HG02852 (cell line): Measurements from ENCODE around the gene NDUFS2.

ENCODE experiments used
- ATAC-seq: cut with Tn5 transposase; IDR thresholded peaks from one replicate; pipeline ENCODE4 v1.9.1; 2021; ENCODE audit warnings: mild to moderate bottlenecking, moderate library complexity; ENCODE audit not compliant: unreplicated experiment

NDUFS2 gene

DNA sequence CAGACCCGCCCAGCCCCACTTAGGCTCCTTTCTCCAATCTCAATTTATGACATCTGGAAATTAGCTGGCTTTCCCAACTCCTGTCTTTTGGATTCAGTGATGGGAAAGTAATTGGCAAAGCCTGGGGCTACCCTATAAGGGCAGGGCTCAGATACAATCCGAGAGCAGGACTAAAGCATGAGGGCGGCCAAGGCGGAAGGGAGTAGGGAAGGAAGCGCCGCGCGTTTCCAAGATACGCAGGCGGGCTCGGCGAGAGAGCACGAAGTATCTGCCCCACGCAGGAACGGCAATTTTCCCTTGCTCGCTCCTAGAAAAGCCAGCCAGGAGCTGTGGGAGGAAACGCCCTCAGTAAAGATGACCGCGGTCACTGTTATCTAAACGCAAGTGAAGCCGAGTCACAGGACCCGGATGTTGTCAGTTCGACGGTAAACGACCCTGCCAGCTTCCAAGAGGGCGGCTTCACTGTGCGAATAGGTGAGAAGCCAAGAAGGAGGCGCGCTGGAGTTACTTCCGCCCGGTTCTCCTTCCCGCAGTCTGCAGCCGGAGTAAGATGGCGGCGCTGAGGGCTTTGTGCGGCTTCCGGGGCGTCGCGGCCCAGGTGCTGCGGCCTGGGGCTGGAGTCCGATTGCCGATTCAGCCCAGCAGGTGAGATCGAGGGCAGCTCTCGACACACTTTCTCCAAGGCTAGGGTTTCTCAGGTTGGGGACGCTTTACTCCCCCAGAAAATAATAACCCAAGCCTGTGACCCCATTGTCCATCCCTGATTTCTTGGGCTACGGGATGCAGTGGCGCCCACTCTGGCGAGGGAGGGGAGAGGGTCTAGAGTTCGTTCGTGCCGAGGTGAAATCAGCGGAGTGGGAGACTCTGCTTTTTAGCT is at the start of gene NDUFS2:
TSS of gene NDUFS2 (plus strand) at position 532 of the 877 bp plus-strand sequence. CDS start at position 551, 19 bp downstream.
- ATAC-seq: peak; percentile 96

DNA sequence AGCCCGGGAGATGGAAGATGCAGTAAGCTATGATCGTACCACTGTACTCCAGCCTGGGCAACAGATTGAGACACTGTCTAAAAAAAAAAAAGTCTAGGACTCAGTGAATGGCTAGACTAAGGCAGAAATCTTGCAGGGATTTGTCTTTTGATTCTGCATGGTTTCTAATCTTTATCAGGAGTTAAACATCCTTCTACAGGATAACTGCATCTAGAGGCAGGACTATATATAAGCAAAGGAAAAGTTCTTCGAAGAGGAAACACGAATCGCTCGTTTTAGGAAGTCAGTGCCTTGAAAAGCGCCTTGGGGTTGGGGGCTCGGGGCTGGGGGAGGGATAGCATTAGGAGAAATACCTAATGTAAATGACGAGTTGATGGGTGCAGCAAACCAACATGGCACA is 49.0 kb upstream of the NDUFS2 start:
- ATAC-seq: no peak

DNA sequence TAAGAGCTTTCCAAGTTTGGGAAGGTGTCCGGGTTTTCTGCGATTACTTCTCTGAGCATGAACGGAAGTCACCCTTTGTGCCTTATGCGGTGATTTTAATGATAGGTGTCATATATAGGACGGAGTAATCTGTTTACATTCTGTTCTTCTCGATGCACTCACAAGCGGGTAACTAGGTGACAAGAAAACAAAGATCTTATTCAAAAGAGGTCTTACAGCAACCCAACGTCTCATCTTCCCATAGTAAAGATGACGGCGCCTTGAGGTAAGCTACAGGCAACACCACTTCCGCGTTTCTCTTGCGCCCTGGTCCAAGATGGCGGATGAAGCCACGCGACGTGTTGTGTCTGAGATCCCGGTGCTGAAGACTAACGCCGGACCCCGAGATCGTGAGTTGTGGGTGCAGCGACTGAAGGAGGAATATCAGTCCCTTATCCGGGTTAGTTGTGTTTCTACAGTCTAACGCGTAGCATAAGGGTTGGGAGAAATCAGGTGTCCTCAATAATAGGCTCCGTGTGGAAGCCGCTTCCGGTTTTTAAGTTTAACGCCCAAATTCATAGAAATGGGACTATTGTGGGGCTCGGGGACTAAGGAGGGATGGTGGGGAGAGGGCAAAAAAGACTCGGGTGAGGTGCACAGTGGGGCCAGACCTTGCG is 48.4 kb upstream of the NDUFS2 start, which contains the start of gene UFC1:
TSS of gene UFC1 (plus strand) at position 297 of the 656 bp plus-strand sequence. CDS start at position 317, 20 bp downstream.
- peak; percentile 86 for ATAC-seq

DNA sequence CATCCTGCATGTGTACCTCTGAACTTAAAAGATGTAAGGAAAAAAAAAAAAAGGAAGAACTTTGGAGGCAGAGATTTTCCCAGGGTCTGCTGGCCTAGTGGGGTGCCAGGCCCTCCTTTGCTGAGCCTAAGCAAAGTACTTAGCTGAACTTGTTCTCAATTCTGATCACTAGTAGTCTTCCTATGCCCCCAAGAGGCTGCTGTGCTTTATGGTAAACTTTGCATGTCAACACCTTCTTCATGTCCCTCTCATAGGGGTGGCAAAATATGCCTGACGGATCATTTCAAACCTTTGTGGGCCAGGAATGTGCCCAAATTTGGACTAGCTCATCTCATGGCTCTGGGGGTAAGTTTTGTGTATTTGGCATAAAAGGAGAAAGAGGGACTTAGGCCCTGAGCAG is 44.3 kb upstream of the NDUFS2 start:
- no peak for ATAC-seq

DNA sequence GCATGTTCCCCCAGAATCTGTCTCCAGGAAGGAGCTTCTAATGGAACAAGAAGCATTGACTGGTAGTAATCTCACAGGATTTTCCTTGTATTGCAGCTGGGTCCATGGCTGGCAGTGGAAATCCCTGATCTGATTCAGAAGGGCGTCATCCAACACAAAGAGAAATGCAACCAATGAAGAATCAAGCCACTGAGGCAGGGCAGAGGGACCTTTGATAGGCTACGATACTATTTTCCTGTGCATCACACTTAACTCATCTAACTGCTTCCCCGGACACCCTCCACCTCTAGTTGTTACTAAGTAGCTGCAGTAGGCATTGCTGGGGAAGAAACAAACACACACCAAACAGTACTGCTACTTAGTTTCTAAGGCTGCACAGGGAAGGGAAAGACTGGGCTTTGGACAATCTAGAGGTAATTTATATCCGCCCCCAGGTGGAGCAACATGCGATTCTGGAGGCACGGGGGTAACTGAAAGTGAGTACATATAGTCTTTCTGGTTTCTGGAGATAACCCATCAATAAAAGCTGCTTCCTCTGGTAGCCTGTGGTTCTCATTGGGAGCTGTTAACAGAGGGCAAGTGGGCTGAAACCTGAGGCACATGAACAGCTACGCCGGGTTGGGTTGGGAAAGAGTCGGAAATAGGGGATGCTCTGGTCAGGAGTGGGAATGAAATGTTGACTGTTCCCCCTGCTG is 43.7 kb upstream of the NDUFS2 start:
- ATAC-seq: no peak

DNA sequence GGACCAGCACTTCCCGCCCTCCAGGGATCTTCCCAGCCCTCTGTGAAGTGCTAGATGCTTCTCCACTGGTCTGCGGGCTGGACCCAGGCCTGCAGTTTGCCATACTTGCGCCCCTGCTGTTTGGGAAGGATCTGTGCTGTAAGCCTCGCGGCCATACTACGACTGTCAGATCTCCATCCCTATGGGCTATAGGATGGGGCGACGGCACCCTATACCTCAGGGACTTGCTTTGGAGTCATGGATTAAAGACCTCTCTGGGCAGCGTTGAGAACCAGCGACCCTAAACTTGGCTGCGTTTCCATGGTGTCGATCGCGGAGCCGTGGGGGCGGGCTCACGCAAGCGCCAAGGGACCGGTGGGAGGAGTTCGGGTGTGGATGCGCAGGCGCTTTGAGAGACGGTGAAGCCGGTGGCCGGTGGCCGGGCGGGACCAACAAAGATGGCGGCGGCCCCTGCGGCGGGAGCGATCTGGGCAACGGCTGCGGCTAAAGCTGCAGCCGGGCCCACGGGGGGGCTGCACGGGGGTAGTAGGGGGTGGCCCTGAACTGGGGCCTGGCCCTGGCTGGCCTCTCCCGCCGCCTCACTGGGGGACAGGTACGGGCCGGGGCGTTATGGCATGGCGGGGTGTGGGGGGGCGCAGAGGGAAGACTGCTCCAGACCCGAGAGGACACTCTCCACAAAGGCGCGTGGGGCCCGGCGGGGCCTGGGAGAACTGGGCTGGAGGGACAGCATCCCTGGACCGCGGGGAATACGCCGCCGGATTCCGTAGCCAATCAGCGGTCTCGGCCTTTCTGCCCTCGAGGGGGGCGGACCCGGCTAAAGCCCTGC is 42.9 kb upstream of the NDUFS2 start, which contains the start of gene USP21:
TSS of gene USP21 (plus strand) at position 414 of the 826 bp plus-strand sequence. CDS start 1,141 bp downstream, outside the sequence.
- peak; percentile 86 for ATAC-seq

DNA sequence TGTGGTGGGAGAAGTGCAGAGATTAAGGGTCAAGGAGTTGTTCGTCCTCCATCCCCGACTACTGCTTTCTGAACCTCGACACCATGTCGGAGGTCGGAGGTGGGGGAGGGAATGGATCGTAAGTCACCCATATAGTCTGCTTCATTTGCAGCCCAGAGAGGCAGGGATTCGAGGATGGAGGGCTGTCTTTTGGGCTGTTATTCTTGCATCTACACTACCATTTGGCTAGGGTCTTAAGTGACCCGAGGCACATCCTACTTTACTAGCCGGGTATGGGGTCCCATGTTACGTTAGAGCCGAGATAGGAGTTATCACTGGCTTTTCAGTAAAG is 42.3 kb upstream of the NDUFS2 start:
- ATAC-seq: no peak

DNA sequence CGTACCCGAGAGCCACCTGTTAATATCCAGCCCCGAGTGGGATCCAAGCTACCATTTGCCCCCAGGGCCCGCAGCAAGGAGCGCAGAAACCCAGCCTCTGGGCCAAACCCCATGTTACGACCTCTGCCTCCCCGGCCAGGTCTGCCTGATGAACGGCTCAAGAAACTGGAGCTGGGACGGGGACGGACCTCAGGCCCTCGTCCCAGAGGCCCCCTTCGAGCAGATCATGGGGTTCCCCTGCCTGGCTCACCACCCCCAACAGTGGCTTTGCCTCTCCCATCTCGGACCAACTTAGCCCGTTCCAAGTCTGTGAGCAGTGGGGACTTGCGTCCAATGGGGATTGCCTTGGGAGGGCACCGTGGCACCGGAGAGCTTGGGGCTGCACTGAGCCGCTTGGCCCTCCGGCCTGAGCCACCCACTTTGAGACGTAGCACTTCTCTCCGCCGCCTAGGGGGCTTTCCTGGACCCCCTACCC is 41.5 kb upstream of the NDUFS2 start:
- ATAC-seq: no peak

DNA sequence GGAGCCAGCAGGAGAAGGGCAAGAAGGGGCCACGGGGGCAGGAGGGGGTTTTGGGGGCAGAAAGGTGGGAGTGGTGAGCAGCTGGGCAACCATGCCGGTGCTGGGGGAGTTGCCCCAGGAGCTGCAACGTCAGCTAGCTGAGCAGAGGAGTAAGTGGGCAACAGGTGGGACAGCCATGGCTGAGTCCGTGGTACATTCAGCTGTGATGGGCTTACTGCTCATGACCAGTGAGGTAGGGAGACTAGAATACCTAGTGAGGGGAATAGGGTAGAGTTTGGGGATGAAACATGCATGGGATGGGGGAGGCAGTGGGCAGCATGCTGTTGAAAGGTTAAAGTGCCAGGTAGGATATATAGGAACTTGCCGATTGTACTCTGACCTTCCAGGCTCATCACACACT is 40.5 kb upstream of the NDUFS2 start:
- no peak for ATAC-seq

DNA sequence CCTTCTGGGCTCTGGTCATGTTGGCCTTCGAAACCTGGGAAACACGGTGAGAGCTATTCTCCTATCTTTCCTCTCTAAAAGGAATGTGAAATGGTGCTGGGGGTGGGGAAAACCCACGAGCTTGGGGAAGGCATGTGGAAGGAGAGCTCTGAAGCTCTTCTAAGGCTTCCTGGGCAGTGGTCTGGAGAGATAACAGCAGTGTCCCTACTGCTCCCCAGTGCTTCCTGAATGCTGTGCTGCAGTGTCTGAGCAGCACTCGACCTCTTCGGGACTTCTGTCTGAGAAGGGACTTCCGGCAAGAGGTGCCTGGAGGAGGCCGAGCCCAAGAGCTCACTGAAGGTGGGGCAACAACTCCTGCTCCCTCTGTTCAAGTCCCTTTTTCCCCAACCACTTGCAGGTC is 40.1 kb upstream of the NDUFS2 start:
- no peak for ATAC-seq

DNA sequence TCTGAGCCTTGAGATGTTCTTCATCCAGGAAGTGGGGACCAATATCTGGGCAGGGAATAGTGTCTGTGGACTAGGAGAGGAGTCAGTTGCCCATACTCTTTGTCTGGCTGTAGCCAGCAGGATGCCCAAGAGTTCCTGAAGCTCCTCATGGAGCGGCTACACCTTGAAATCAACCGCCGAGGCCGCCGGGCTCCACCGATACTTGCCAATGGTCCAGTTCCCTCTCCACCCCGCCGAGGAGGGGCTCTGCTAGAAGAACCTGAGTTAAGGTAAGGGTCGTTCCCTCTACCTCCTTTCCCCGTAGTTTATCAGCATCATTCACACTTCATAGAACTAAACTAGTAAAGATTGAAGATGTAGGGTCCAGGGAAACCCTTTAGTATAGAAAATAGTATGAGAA is 39.4 kb upstream of the NDUFS2 start:
- ATAC-seq: no peak

DNA sequence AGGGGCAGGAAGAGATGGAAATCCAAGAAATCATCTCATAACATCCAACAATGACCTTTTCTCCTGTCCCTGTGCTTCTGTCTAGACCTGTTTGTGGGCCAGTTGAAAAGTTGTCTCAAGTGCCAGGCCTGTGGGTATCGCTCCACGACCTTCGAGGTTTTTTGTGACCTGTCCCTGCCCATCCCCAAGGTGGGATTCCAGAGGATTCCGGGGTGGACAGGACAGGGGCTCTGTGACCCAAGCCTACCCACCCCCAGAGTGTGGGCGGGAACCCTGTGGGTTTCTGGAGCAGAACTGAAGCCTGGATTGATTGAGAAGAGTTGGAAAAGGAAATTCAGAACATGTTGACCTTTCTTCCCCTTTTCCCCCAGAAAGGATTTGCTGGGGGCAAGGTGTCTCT is 38.4 kb upstream of the NDUFS2 start:
- ATAC-seq: no peak

DNA sequence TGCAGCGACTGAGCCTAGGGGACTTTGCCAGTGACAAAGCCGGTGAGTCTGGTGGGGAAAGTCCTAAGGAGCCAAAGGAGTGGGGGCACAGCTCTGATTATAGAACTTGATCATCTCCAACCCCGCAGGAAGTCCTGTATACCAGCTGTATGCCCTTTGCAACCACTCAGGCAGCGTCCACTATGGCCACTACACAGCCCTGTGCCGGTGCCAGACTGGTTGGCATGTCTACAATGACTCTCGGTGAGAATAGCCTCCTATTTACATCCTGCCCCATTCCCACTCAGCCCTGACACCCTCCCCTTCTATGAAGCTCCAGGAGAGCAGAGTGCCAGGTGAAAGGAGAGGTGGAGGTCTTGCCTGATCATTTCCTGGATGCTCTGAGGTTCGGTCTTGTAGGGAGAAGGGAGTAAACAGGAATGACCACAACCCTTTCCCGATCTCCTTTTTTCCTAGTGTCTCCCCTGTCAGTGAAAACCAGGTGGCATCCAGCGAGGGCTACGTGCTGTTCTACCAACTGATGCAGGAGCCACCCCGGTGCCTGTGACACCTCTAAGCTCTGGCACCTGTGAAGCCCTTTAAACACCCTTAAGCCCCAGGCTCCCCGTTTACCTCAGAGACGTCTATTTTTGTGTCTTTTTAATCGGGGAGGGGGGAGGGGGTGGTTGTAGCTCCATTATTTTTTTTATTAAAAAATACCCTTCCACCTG is 37.1 kb upstream of the NDUFS2 start:
- ATAC-seq: no peak

DNA sequence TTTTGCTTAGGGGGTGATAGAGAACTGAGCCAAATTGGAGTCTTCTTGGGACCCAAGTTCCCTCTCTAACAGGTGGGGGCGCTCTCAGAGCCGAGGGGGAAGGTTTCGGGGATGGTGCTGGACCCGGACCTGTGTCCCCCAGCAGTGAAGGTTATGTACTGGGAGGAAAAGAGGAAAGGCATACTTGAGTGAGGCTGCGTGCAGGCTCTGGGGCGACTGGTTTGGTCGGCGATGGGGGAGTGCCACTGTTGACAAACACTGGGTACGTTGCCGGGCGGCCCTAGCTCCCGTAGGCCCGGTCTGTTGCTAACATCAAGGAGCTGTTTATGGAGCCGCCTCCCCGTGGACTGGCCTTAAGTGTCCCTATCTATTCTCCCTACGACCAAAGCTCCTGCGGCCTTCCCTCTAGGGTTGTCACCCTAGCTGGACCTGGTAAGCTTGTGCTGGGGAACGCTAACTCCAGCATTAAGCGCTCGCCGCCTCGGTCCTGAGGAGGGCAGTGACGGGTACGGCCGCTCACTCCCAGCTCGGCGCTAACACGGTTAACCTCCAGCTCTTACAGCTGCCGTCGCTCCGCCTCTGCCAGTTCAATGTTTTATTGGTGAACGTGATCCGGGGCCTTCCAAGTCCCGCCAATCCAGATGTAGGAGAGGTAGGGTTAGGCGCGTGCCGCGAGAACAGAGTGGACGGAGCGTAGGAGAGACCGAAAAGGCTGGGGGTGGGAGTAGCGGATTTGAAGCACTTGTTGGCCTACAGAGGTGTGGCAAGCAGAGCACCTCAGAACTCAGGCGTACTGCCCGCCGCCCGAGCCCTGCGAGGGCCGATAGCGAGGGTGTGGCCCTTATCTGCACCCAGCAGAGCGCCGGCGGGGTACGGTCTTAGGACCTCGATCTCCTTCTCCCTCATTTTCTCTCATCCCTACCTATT is 36.2 kb upstream of the NDUFS2 start, which contains the start of gene PPOX:
TSS of gene PPOX (plus strand) at position 685 of the 927 bp plus-strand sequence. CDS start 422 bp downstream, outside the sequence.
- ATAC-seq: peak; percentile 96

DNA sequence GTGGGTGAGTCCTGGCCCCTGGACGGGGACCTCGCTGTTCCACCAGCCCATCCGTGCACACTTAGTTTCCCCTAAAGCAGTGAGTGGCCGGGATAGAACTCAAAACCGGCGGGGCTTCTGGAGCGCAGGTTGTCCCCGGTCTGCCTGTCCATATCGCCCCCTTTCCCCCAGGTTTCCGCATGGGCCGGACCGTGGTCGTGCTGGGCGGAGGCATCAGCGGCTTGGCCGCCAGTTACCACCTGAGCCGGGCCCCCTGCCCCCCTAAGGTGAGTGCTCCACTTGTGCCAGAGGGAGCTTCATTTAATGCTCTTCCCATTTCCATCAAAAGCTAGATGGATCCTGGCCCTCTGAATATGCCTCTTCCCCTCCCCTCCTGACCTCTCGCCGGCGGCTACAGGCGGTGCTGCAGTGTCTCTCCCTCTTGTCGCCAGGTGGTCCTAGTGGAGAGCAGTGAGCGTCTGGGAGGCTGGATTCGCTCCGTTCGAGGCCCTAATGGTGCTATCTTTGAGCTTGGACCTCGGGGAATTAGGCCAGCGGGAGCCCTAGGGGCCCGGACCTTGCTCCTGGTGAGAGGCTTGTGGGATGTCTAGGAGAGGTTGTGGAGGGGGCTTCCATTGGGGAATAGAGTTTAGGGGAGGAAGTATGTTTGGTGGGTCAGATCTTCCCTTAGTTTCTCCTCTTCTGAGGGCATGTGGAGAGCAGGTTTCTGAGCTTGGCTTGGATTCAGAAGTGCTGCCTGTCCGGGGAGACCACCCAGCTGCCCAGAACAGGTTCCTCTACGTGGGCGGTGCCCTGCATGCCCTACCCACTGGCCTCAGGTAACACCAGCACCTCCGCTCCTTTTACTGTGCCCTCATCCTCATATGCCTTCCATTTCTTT is 35.3 kb upstream of the NDUFS2 start:
- no peak for ATAC-seq

DNA sequence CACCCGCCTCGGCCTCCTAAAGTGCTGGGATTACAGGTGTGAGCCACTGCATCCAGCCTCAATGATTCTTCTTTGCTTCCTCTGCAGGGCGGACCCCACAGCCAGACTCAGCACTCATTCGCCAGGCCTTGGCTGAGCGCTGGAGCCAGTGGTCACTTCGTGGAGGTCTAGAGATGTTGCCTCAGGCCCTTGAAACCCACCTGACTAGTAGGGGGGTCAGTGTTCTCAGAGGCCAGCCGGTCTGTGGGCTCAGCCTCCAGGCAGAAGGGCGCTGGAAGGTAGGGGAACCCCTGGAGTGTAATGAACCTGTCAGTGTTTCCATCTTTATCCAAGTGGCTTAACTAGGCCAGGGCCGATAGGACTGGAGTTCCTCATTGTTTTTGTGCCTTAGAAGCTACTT is 33.3 kb upstream of the NDUFS2 start:
- no peak for ATAC-seq

DNA sequence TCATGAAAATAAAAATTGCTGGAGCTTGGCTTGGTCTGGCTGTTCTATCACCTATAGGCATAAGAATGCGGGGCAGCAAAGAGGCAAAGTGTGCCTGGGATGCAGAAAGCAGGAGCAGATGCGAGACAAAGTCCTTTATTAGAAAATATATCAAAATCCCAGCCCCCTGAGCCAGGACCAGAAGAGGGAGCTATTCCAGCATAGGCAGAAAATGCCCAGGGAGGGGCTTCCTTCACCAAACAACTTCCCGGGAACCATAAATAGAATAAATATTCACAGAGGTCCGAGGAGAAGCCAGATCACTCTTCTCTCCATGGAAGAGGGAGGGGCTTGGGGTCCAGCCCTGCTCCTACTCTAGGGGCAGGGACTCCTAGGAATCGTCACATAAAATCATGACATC is 31.0 kb upstream of the NDUFS2 start:
- no peak for ATAC-seq

DNA sequence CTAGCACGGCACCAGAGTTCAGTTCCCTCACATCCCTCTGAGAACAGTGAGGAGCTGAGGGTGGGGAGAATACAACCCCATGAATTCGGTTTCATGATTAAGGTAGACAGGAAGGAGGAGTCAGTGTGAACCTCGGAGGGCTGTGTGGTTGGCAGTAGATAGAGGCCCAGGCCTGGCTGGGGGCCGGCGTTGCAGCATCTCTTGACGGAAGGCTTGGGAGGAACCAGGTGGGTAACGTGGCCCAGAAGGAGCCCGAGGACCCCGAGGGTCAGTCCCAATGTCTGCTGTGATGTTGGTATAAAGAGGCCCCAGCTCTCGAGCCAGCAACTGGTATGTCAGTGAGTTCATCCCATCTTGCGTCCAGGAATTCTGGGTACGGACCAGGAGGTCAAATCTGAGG is 30.5 kb upstream of the NDUFS2 start:
- ATAC-seq: no peak
